ENCODE measurements around the gene TDRD9. TPM values are rescaled to one million over a fixed set of nuclear protein-coding genes. Genes with fewer than 3 reads are reported as not detected.

TDRD9 gene, protein sequence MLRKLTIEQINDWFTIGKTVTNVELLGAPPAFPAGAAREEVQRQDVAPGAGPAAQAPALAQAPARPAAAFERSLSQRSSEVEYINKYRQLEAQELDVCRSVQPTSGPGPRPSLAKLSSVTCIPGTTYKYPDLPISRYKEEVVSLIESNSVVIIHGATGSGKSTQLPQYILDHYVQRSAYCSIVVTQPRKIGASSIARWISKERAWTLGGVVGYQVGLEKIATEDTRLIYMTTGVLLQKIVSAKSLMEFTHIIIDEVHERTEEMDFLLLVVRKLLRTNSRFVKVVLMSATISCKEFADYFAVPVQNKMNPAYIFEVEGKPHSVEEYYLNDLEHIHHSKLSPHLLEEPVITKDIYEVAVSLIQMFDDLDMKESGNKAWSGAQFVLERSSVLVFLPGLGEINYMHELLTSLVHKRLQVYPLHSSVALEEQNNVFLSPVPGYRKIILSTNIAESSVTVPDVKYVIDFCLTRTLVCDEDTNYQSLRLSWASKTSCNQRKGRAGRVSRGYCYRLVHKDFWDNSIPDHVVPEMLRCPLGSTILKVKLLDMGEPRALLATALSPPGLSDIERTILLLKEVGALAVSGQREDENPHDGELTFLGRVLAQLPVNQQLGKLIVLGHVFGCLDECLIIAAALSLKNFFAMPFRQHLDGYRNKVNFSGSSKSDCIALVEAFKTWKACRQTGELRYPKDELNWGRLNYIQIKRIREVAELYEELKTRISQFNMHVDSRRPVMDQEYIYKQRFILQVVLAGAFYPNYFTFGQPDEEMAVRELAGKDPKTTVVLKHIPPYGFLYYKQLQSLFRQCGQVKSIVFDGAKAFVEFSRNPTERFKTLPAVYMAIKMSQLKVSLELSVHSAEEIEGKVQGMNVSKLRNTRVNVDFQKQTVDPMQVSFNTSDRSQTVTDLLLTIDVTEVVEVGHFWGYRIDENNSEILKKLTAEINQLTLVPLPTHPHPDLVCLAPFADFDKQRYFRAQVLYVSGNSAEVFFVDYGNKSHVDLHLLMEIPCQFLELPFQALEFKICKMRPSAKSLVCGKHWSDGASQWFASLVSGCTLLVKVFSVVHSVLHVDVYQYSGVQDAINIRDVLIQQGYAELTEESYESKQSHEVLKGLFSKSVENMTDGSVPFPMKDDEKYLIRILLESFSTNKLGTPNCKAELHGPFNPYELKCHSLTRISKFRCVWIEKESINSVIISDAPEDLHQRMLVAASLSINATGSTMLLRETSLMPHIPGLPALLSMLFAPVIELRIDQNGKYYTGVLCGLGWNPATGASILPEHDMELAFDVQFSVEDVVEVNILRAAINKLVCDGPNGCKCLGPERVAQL (N-terminal part only)
- 1 to 10 TPM in 7 of 10 donors, under 1 TPM in 3; 0.55 to 7.4 (median 2.1) TPM for total RNA-seq
- 1 to 10 TPM; 2.2 to 8.4 TPM for polyA plus RNA-seq
- long read RNA-seq, donor 1, full-length matches to known transcripts: 5 of 5 reads
- long read RNA-seq, donor 1, partial matches to known transcripts: 0 of 5 reads
- long read RNA-seq, donor 1, other reads (novel, unspliced or antisense): 0 of 5 reads
- long read RNA-seq, donor 2, partial matches to known transcripts: 0 of 1 reads
- long read RNA-seq, donor 2, other reads (novel, unspliced or antisense): 0 of 1 reads
- long read RNA-seq, donor 3: 0 reads

DNA sequence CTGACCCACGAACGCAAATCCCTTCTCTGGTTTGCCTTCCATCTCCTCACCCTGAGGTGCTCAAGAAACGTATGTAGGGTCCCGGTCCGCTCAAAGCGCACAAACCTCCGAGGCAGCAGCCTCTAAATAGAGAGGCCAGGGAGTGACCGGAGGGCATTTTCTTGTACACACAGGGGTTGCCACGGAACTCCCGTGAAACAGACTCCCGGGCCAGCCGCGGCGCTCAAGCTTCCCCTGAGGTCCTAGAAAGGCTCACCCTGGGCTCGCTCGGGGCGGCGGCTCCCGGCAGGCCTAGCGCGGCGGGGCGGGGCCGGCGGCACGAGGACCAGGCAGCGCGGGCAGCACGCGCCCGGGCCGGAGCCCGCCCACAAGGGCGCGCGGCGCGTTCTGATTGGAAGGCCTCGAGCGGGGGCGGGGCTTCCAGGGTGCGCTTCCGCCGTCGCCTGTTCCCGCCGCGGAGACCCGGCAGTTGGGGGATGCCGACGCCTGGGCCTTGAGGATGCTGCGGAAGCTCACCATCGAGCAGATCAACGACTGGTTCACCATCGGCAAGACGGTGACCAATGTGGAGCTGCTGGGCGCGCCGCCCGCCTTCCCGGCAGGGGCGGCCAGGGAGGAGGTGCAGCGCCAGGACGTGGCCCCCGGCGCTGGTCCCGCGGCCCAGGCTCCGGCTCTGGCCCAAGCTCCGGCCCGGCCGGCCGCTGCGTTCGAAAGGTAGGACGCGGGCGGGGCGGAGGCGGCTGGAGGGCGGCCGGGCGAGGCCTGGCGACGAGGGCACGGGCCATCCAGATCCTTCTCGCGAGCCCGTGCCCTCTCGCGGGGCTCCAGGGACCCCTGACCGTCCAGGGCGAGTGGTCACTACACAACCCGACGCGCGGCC, at the start of gene TDRD9:
Gene TDRD9 (plus strand): TSS at position 446 of the 880 bp plus-strand sequence. CDS start 54 bp downstream, at position 500.
- intact Hi-C loops (cut with DNase I): no loop called here

DNA sequence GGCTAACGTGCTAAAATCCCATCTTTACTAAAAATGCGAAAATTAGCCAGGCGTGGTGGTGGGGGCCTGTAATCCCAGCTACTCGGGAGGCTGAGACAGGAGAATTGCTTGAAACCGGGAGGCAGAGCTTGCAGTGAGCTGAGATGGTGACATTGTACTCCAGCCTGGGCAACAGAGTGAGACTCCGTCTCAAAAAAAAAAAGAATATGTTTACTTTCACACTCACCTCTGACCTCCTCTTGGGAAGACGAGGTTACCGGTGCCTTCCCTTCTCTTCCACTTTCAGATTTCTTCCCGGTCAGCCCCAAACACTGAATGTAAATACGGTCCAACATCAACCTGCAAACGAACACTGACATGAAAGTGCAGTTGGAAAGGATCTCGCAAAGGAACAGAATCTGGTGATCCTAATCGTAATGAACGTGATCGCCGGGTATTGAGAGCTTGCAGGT, 49.1 kb upstream of the TDRD9 start:
- 78 to 81% methylated on average over 16 of the region's 16 CpGs for WGBS, 2 donors
- peak overlapping the region in 2 of 10 donors; percentile 26 to 39 for H3K4me3 ChIP-seq
- H3K27me3 ChIP-seq: peaks cover 0 to 30% (median 0%) of the 10 kb centered on the region in 7 donors
- TF ChIP-seq, protein P1, sequence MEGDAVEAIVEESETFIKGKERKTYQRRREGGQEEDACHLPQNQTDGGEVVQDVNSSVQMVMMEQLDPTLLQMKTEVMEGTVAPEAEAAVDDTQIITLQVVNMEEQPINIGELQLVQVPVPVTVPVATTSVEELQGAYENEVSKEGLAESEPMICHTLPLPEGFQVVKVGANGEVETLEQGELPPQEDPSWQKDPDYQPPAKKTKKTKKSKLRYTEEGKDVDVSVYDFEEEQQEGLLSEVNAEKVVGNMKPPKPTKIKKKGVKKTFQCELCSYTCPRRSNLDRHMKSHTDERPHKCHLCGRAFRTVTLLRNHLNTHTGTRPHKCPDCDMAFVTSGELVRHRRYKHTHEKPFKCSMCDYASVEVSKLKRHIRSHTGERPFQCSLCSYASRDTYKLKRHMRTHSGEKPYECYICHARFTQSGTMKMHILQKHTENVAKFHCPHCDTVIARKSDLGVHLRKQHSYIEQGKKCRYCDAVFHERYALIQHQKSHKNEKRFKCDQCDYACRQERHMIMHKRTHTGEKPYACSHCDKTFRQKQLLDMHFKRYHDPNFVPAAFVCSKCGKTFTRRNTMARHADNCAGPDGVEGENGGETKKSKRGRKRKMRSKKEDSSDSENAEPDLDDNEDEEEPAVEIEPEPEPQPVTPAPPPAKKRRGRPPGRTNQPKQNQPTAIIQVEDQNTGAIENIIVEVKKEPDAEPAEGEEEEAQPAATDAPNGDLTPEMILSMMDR (IDR thresholded peaks at IDR 0.05): no peak
- no peaks in the 10 kb centered on the region for H3K36me3 ChIP-seq
- H3K9me3 ChIP-seq: no peaks in the 10 kb centered on the region
- no peak for ATAC-seq
- H3K4me1 ChIP-seq: peaks cover 29 to 44% (median 40%) of the 10 kb centered on the region in 9 donors
- H3K27ac ChIP-seq: peak overlapping the region in 9 of 10 donors; percentile 72 to 93 (median 77)
- no peak for DNase-seq
- intact Hi-C loops (cut with DNase I): no loop called here

More for the DNA sequence above, at the start of gene TDRD9:
- DNase-seq: no peak
- H3K4me3 ChIP-seq: peak within 1 kb of the TSS in 2 of 10 donors; percentile 14 to 29
- peak in 1 of 8 donors; percentile 53 for ATAC-seq
- peaks cover 0 to 32% (median 5%) of the 10 kb centered on the region in 9 donors for H3K4me1 ChIP-seq
- H3K27me3 ChIP-seq: peaks cover 0 to 6% (median 0%) of the 10 kb centered on the region in 7 donors
- WGBS, 2 donors: 59 to 61% methylated on average over 92 to 97 of the region's 97 CpGs
- no peak within 1 kb of the TSS for H3K27ac ChIP-seq
- no peaks in the 10 kb centered on the region for H3K36me3 ChIP-seq
- TF ChIP-seq, protein P1 (IDR thresholded peaks at IDR 0.05): no peak
- H3K9me3 ChIP-seq: no peaks in the 10 kb centered on the region

DNA sequence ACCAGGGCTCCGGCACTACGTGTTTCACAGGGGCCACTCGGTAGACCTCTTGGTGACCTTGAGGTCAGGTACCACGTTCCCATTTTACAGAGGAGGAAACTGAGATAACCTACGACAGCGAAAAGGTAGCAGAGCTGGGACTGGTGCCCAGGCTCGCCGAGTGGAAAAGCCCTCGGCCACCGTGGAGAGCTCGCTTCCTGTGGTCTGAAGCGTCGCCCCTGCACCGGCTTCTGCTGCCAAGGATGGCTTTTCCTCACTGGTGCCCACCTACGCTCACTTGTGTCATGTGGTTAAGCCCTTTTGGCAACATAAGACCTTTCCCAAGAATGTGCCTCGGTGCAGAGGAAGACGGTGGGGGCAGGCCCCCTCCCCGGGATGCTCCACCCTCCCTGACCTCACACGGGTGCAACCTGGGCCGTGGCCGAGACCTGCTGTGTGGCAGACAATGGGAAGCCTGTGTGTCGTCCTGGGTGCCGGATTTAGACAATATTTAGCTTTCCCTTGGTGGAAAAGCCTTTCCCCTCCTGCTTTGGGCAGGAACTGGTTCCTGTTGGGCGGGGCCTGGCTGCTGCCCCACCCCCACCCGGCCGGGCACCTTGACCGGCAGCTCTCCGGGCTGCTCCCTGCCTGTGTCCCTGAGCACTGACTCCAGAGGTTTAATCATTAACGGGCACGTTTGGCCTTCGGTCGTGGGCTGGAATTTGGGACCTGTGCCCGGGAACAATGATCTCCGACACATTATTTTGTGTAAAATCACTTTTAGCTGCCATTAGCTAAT, 48.5 kb upstream of the TDRD9 start:
- H3K36me3 ChIP-seq: no peaks in the 10 kb centered on the region
- peaks cover 0 to 30% (median 0%) of the 10 kb centered on the region in 7 donors for H3K27me3 ChIP-seq
- WGBS, 2 donors: 22 to 29% methylated on average over 34 of the region's 34 CpGs
- peak; percentile 51 to 80 (median 75) for ATAC-seq
- no peaks in the 10 kb centered on the region for H3K9me3 ChIP-seq
- H3K4me1 ChIP-seq: peaks cover 29 to 44% (median 40%) of the 10 kb centered on the region in 9 donors
- TF ChIP-seq, protein P1 (IDR thresholded peaks at IDR 0.05): peak in 1 of 9 donors; percentile 21
- peak overlapping the region in 7 of 10 donors; percentile 5 to 39 (median 26) for H3K4me3 ChIP-seq
- H3K27ac ChIP-seq: peak overlapping the region; percentile 26 to 93 (median 76)
- intact Hi-C loops (cut with DNase I): loop anchor here in 1 of 10 donors (5.0 kb wide), 1 partner anchor 32 kb away; the partner anchor contains the start of gene PPP1R13B
- DNase-seq: peak; percentile 46 to 59

Measured in heart right ventricle (tissue), 16 donors.